ENCODE data around the gene HOXB5. TPM values are rescaled to one million over a fixed set of nuclear protein-coding genes. Genes with fewer than 3 reads are reported as not detected.

HOXB5 gene
- total RNA-seq, 4 donors from 2014 or later: 0.11 to 1.6 (median 0.49) TPM; not detected in 1

DNA sequence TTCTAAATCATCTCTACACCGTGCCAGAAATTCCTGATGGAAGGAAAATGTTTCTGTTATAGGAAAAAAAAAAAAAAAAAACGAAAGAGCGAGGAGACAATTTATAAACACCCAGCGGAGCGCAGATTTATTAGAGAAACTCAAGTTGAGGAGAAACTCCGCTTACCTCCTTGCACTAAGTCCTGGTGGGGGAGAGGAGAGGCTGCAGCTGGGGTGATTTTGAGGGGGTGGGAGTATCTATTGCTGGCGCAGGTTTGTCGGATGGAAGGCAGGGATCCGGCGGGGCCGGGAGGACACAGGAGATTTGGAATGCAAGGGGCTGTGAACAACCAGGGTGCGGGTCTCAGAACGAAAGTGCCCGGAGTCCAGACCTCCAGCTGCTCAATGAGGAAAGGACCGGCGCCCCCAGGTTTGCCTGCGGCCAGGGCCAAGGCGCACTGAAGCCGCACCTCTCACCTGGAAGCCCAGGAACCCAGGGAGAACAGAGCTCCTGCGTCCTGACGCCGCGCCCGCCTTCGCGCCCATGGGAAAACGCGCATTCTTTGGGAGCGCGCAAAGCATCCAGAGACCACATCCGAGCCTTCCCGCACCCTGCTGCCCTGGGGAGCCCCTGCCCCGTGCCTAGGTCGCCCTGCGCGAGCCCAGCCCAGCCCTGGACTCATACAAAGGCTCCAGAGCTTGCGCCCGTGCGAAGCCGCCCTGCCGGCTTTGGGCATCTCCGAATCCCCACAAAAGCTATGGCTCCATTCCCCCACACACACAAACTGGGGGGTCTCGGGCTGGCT, 24.1 kb upstream of the HOXB5 start:
- peaks cover 92% of the 10 kb centered on the region for H3K27me3 ChIP-seq
- no peak for DNase-seq
- H3K4me1 ChIP-seq: peaks cover 4 to 14% of the 10 kb centered on the region in 2 donors
- intact Hi-C loops (cut with DNase I): loop anchor here (10.0 kb wide), 1 partner anchor 283 kb away; no protein-coding TSS in a partner anchor
- no peak overlapping the region for H3K4me3 ChIP-seq (replicated peaks in 1 of 3)
- H3K9me3 ChIP-seq: no peaks in the 10 kb centered on the region
- no peaks in the 10 kb centered on the region for H3K36me3 ChIP-seq
- no peak overlapping the region for H3K27ac ChIP-seq
- 5 to 9% methylated on average over 27 to 37 of the region's 43 CpGs for WGBS, 2 donors
- TF ChIP-seq POLR2A (IDR thresholded peaks at IDR 0.05): no peak

GRCh38 chr17:48616717-48617470, 23.3 kb upstream of the HOXB5 start:
- 12 to 17% methylated on average over 15 of the region's 15 CpGs for WGBS, 2 donors
- H3K27me3 ChIP-seq: peaks cover 96% of the 10 kb centered on the region
- H3K27ac ChIP-seq: no peak overlapping the region

GRCh38 chr17:48615963-48616716, 22.6 kb upstream of the HOXB5 start:
- Histone ChIP-seq H3K36me3 (no peaks in the 10 kb centered on the region), H3K4me1 (peaks cover 4 to 29% of the 10 kb centered on the region in 2 donors), H3K27me3 (peaks cover 94% of the 10 kb centered on the region), H3K9me3 (no peaks in the 10 kb centered on the region), H3K27ac (no peak overlapping the region), H3K4me3 (replicated peaks in 1 of 3) (no peak overlapping the region)
- intact Hi-C loops (cut with DNase I): loop anchor here (10.0 kb wide), 1 partner anchor 281 kb away; no protein-coding TSS in a partner anchor
- 14 to 22% methylated on average over 15 to 17 of the region's 17 CpGs for WGBS, 2 donors
- DNase-seq: no peak
- TF ChIP-seq POLR2A (IDR thresholded peaks at IDR 0.05): no peak
- TF ChIP-seq, protein P1, sequence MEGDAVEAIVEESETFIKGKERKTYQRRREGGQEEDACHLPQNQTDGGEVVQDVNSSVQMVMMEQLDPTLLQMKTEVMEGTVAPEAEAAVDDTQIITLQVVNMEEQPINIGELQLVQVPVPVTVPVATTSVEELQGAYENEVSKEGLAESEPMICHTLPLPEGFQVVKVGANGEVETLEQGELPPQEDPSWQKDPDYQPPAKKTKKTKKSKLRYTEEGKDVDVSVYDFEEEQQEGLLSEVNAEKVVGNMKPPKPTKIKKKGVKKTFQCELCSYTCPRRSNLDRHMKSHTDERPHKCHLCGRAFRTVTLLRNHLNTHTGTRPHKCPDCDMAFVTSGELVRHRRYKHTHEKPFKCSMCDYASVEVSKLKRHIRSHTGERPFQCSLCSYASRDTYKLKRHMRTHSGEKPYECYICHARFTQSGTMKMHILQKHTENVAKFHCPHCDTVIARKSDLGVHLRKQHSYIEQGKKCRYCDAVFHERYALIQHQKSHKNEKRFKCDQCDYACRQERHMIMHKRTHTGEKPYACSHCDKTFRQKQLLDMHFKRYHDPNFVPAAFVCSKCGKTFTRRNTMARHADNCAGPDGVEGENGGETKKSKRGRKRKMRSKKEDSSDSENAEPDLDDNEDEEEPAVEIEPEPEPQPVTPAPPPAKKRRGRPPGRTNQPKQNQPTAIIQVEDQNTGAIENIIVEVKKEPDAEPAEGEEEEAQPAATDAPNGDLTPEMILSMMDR (IDR thresholded peaks at IDR 0.05): no peak

More at GRCh38 chr17:48616717-48617470, 23.3 kb upstream of the HOXB5 start:
- intact Hi-C loops (cut with DNase I): loop anchor here (10.0 kb wide), 1 partner anchor 282 kb away; no protein-coding TSS in a partner anchor
- peaks cover 4 to 21% of the 10 kb centered on the region in 2 donors for H3K4me1 ChIP-seq
- H3K36me3 ChIP-seq: no peaks in the 10 kb centered on the region
- H3K9me3 ChIP-seq: no peaks in the 10 kb centered on the region
- DNase-seq: no peak
- H3K4me3 ChIP-seq (replicated peaks in 1 of 3): no peak overlapping the region
- no peak for TF ChIP-seq POLR2A (IDR thresholded peaks at IDR 0.05)
- TF ChIP-seq, protein P1 (IDR thresholded peaks at IDR 0.05): no peak

DNA sequence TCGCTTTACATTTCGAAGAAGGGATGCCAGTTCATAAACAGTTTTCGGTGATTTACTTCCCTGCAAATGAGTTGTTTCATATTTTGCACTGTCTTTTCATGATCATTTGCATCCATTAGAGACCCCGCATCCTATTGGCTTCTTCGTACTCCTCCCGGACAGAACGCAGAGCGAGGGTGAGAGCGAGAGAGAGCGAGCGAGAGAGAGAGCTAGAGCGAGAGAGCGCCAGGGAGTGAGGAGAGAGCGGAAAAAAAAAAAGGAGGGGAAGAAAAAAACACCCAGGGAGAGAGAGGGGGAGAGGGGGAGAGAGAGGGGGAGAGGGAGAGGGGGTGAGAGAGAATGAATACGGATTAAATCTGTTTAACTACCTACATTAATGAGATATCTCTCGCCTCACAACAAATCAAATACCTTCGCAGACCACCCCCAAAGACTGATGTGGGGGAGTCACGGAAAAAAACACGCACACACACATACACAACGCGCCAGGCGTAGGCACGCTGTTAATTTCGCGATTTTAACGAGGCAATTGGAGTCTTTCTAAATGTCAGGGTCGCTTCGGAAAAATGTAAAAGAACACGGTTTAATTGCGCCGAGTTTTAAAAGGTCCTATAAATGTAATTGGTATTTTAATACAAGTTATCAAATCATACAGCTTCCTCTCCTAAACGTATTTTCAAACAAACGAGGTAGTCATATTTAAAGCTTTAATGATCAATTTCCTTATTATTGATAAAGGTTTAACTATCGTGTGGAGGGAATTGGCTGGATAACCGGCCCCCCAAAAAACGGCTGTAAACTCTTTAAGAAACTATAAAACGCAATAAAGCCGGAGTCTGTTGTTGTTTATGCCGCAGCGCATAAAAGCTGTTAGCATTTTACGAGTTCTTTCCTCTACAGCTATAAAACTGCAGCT, 21.7 kb upstream of the HOXB5 start, which contains the start of gene HOXB8:
HOXB8 (minus strand) TSS at position 246 of the 916 bp plus-strand sequence. CDS start 588 bp downstream, outside the sequence.
- Histone ChIP-seq H3K36me3 (no peaks in the 10 kb centered on the region), H3K4me1 (peaks cover 9 to 37% of the 10 kb centered on the region in 2 donors), H3K9me3 (no peaks in the 10 kb centered on the region), H3K4me3 (replicated peaks in 1 of 3) (no peak within 1 kb of the TSS), H3K27ac (no peak within 1 kb of the TSS), H3K27me3 (peaks cover 94% of the 10 kb centered on the region)
- intact Hi-C loops (cut with DNase I): loop anchor here (10.0 kb wide), 1 partner anchor 281 kb away; no protein-coding TSS in a partner anchor
- TF ChIP-seq POLR2A (IDR thresholded peaks at IDR 0.05): no peak
- TF ChIP-seq, protein P1 (IDR thresholded peaks at IDR 0.05): no peak
- DNase-seq: no peak
- WGBS, 2 donors: 11 to 13% methylated on average over 41 of the region's 41 CpGs
